Neutrophil (primary cell): ENCODE data around the gene CLECL1.

Experiments
- H3K27ac ChIP-seq: fragments of 200-600 bp; sonication (generic); 2 replicates; pipeline ENCODE4 v1.5.1; 2016; ENCODE audit warnings: mild to moderate bottlenecking, moderate library complexity
- H3K27me3 ChIP-seq: fragments of 200-600 bp; sonication (generic); 2 replicates; pipeline ENCODE4 v1.6.0; 2016; ENCODE audit warnings: mild to moderate bottlenecking
- H3K36me3 ChIP-seq: fragments of 200-600 bp; sonication (generic); 2 replicates; pipeline ENCODE4 v1.5.1; 2017
- H3K4me1 ChIP-seq, 2 experiments: fragments of 200-600 bp in 1 of 2; sonication (generic) in 1 of 2; 1 replicate in 1 of 2; 2 replicates in 1 of 2; pipeline versions ENCODE4 v1.5.1 to v1.6.1; 2013 to 2016; ENCODE audit warnings: low read depth in 1 of 2, low read length in 1 of 2, mild to moderate bottlenecking in 1 of 2, moderate library complexity in 1 of 2; ENCODE audit not compliant: control insufficient read depth in 1 of 2, insufficient read depth in 1 of 2
- H3K4me3 ChIP-seq, 2 experiments: fragments of 200-600 bp in 1 of 2; sonication (generic) in 1 of 2; 1 replicate in 1 of 2; 2 replicates in 1 of 2; pipeline ENCODE4 v1.5.1; 2013 to 2016; ENCODE audit warnings: low read depth in 1 of 2, low read length in 1 of 2, mild to moderate bottlenecking in 1 of 2, moderate library complexity in 1 of 2
- H3K9me3 ChIP-seq: fragments of 200-600 bp; sonication (generic); 2 replicates; pipeline ENCODE4 v1.5.1; 2016
- TF ChIP-seq, protein P1 (sequence below): fragments of 200-600 bp; sonication (generic); IDR thresholded peaks from 2 replicates; pipeline ENCODE4 v1.5.1; 2016; ENCODE audit warnings: antibody characterized with exemption

The CLECL1 gene

DNA sequence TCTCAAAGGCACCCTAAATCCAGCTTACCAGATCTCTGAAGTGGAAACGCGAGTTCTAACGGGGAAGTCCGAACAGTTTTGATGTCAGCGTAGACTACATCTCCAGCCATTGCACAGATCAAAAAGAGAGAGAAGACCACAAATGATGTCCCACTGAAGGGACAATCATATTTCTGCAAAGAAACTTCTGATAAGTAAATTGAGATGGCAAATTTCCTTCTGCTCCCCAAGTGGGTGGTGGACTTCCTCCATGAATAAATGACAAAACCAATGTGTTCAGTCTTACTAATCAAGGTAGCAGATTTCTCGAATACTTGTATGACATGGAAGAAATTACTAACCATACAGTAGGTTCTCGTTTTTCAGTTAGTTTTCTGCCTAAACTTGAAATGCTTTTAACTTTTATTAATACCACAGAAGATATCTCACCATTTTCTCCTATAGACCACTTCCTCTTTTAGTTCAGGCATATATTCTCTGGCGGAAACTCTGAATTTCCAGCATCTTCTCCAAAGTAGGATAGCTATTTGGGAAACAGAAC is at the start of gene CLECL1:
TSS of gene CLECL1 (minus strand) at position 177 of the 541 bp plus-strand sequence.
- no peak within 1 kb of the TSS for H3K27ac ChIP-seq
- H3K4me1 ChIP-seq: peaks cover 13 to 14% of the 10 kb centered on the region in 2 experiments
- H3K27me3 ChIP-seq: no peaks in the 10 kb centered on the region
- H3K4me3 ChIP-seq: no peak within 1 kb of the TSS
- TF ChIP-seq, protein P1, sequence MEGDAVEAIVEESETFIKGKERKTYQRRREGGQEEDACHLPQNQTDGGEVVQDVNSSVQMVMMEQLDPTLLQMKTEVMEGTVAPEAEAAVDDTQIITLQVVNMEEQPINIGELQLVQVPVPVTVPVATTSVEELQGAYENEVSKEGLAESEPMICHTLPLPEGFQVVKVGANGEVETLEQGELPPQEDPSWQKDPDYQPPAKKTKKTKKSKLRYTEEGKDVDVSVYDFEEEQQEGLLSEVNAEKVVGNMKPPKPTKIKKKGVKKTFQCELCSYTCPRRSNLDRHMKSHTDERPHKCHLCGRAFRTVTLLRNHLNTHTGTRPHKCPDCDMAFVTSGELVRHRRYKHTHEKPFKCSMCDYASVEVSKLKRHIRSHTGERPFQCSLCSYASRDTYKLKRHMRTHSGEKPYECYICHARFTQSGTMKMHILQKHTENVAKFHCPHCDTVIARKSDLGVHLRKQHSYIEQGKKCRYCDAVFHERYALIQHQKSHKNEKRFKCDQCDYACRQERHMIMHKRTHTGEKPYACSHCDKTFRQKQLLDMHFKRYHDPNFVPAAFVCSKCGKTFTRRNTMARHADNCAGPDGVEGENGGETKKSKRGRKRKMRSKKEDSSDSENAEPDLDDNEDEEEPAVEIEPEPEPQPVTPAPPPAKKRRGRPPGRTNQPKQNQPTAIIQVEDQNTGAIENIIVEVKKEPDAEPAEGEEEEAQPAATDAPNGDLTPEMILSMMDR: no peak
- H3K36me3 ChIP-seq: no peaks in the 10 kb centered on the region
- H3K9me3 ChIP-seq: no peaks in the 10 kb centered on the region

DNA sequence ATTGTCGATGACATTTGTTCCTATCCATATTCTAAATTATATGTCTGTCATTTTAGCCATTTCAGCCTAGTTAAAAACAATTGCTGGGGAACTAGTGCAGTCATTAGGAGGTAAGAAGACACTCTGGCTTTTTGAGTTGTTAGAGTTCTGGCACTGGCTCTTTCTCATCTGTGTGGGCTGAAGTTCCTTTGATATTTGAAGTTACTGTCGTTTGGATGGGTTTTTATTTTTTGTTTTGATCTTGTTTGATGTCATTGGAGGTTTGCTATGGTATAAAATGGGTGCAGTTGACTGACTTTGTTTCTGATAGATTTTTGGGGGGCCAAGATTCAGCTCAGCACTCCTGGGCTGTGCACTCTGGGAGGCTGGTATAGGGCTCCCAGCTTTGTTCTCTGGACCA is 48.5 kb upstream of the CLECL1 start:
- Histone ChIP-seq H3K4me1 (no peaks in the 10 kb centered on the region), H3K36me3 (no peaks in the 10 kb centered on the region)

DNA sequence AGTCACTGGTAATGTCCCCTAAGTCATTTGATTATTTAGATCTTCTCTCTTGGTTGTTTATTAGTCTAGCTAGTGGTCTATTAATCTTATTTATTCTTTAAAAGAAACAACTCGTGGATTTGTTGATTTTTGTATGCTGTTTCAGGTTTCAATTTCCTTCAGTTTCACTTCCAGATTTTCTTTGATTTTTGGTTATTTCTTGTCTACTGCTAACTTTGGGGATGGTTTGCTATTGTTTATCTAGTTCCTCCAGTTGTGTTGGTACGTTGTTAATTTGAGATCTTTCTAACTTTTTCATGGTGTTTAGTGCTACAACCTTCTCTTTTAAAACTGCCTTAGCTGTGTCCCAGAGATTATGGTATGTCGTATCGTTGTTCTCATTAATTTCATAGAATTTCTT is 46.3 kb upstream of the CLECL1 start:
- Histone ChIP-seq H3K4me1 (peaks cover 0 to 3% of the 10 kb centered on the region in 2 experiments), H3K9me3 (no peaks in the 10 kb centered on the region), H3K4me3 (no peak overlapping the region), H3K27ac (no peak overlapping the region), H3K27me3 (no peaks in the 10 kb centered on the region), H3K36me3 (no peaks in the 10 kb centered on the region)
- TF ChIP-seq, protein P1: no peak

More for the DNA sequence above, 48.5 kb upstream of the CLECL1 start:
- Histone ChIP-seq H3K27ac (no peak overlapping the region), H3K9me3 (no peaks in the 10 kb centered on the region), H3K27me3 (no peaks in the 10 kb centered on the region), H3K4me3 (no peak overlapping the region)
- TF ChIP-seq, protein P1: no peak

DNA sequence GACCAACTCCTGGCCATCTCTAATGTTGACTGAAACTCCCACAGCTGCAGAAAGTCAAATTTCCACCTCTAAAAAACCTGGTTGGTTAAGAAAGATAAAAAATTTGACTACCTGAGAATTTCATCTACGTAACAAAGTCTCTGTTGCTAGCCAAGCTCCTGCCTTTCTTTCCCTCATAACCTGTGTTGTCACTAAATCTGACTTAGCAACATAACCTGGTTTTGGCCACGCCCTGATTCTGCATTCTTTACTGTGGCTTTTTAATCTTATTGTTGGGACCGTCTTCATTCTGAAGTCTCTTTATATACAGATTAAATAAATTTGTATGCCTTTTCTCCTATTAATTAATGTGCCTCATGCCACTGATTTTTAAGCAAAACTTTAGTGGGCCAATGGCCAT is 43.9 kb upstream of the CLECL1 start:
- H3K4me3 ChIP-seq: no peak overlapping the region
- H3K27ac ChIP-seq: no peak overlapping the region
- H3K27me3 ChIP-seq: no peaks in the 10 kb centered on the region
- no peaks in the 10 kb centered on the region for H3K9me3 ChIP-seq
- H3K36me3 ChIP-seq: no peaks in the 10 kb centered on the region
- H3K4me1 ChIP-seq: peaks cover 0 to 3% of the 10 kb centered on the region in 2 experiments
- TF ChIP-seq, protein P1: no peak

DNA sequence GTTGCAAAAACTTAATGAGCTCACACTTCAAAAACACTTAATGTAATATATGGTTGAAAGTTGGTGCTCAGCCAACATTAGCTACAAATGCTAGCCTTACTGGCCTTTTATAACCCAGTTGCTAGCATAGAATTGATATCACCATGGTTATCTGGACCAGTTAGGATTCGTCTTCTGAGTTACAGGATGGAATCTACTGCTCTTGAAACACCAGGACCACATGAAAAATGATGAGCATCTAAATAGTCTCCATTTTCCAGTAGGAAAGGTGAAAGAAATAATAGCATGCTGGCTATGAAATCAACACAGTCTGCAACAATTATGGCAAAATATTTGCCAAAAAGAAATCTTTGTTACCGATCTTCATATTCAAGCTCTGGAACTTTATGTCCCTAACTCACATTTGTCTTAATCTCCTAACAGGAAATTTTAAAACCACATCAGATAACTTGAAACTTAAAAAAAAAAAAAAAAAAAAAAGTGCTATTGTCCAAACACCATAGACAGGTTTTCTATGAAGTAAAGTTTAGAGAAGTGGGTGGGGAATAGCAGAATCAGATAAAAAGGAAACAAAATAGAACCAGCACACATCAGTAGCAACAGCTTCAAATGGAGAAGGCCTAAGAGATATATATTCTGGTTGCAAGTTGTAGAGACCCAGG is 40.5 kb upstream of the CLECL1 start:
- H3K36me3 ChIP-seq: no peaks in the 10 kb centered on the region
- no peaks in the 10 kb centered on the region for H3K27me3 ChIP-seq
- no peaks in the 10 kb centered on the region for H3K9me3 ChIP-seq
- peaks cover 0 to 3% of the 10 kb centered on the region in 2 experiments for H3K4me1 ChIP-seq
- no peak overlapping the region for H3K27ac ChIP-seq
- TF ChIP-seq, protein P1: no peak
- no peak overlapping the region for H3K4me3 ChIP-seq
